SH-SY5Y (cell line): Measurements from ENCODE around the gene SIK2.

ENCODE experiments used
- GATA2 ChIP-seq: IDR thresholded peaks from 2 replicates; pipeline ENCODE4 v1.6.1; 2011; ENCODE audit warnings: mild to moderate bottlenecking, low read depth, low read length
- GATA3 ChIP-seq: IDR thresholded peaks from 2 replicates; pipeline ENCODE4 v1.6.1; 2011; ENCODE audit warnings: low read depth, mild to moderate bottlenecking, low read length, moderate library complexity

- TF ChIP-seq GATA2 (no peak), GATA3 (no peak)
These were observed 35.9 kb upstream of the SIK2 start for GRCh38 chr11:111566324-111566723.
